ENCODE measurements around the gene COG4. TPM values are rescaled to one million over a fixed set of nuclear protein-coding genes. Genes with fewer than 3 reads are reported as not detected.

Gene COG4
- total RNA-seq, 1 donor from 2014 or later = 48.4 TPM

DNA sequence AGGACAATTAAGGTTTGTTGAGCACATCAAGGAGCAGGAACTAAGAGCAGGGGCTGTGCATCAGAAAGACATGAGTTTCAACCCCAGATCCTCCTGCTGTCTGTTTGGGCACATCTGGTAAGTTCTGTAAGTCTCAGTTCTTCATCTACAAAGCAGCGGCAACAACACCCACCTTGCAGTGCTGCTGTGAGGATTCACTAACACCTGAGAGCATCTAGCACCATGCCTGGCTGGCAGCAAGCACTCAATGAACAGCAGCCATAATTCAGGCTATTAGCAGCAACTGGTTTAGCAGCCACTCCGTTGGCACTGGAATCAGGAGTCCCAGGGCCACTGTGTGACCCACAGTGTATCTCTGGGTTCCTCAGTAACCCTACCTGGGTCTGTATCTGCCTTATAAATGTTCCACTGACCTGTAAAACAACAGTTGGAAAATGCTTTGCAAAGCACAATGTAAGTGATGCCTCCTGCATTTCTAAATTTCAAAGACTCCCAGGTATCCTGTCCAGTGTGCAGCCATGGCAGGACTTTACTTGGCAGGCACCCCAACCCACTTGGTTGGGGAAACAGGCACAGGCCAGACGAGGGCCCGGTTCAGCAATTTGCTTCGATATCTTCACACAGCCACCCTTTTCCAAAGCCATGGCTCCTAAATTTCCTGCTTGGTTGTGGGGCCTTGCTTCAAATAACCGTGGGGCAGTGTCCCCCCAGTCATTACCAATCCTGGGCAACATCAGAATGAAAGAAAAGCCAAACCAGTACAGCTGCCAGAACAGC is 88.7 kb downstream of the COG4 start:
- peak overlapping the region; percentile 95 for H3K27ac Mint-ChIP-seq (ENCODE audit: unreplicated experiment)
- H3K4me1 Mint-ChIP-seq (ENCODE audit: low read depth) = peaks cover 81% of the 10 kb centered on the region

DNA sequence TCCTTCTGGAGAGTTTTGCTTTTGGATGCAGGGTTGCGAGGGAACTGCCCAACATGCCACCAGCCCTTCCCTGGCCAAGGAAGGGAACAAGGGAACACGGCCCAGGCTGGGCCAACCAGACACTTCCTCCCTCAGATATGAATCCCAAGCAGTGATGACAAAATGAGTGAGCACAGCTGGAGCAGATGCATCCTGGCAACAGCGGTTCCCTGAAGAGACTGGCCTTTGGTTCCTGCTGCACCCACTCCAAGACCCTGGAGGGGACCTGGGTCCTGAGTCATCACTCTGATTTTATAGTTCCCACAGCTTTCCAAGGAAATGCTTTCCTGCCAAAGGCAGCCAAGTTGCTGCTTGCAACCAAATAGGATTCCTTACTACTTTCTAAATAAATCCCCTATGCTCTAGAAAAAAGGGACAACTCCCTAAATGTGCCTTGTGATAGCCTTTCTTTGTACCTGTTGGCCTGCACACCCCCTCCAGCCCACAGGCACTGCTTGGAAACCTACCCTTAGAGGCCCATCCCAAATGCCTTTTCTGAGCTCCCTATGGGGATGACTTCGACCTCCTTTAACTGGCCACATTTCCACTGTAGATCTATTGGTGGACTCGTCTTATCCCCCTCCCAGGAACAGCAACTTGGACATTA is 89.8 kb downstream of the COG4 start:
- no peak for DNase-seq (ENCODE audit: low spot score)
- peaks cover 84% of the 10 kb centered on the region for H3K4me1 Mint-ChIP-seq (ENCODE audit: low read depth)
- H3K36me3 Mint-ChIP-seq (ENCODE audit: low read depth) = no peaks in the 10 kb centered on the region
- H3K27ac Mint-ChIP-seq (ENCODE audit: unreplicated experiment) = peak overlapping the region; percentile 95
- no peaks in the 10 kb centered on the region for H3K9me3 Mint-ChIP-seq (ENCODE audit: low read depth)
- H3K27me3 Mint-ChIP-seq (ENCODE audit: low read depth) = no peaks in the 10 kb centered on the region
- TF ChIP-seq, protein P1, sequence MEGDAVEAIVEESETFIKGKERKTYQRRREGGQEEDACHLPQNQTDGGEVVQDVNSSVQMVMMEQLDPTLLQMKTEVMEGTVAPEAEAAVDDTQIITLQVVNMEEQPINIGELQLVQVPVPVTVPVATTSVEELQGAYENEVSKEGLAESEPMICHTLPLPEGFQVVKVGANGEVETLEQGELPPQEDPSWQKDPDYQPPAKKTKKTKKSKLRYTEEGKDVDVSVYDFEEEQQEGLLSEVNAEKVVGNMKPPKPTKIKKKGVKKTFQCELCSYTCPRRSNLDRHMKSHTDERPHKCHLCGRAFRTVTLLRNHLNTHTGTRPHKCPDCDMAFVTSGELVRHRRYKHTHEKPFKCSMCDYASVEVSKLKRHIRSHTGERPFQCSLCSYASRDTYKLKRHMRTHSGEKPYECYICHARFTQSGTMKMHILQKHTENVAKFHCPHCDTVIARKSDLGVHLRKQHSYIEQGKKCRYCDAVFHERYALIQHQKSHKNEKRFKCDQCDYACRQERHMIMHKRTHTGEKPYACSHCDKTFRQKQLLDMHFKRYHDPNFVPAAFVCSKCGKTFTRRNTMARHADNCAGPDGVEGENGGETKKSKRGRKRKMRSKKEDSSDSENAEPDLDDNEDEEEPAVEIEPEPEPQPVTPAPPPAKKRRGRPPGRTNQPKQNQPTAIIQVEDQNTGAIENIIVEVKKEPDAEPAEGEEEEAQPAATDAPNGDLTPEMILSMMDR (IDR thresholded peaks at IDR 0.05) = no peak
- H3K4me3 Mint-ChIP-seq (ENCODE audit: unreplicated experiment) = peak overlapping the region; percentile 6

More for the DNA sequence above, 88.7 kb downstream of the COG4 start:
- H3K9me3 Mint-ChIP-seq (ENCODE audit: low read depth) = no peaks in the 10 kb centered on the region
- no peak overlapping the region for H3K4me3 Mint-ChIP-seq (ENCODE audit: unreplicated experiment)
- TF ChIP-seq, protein P1 (IDR thresholded peaks at IDR 0.05) = no peak
- no peak for DNase-seq (ENCODE audit: low spot score)
- no peaks in the 10 kb centered on the region for H3K36me3 Mint-ChIP-seq (ENCODE audit: low read depth)
- H3K27me3 Mint-ChIP-seq (ENCODE audit: low read depth) = no peaks in the 10 kb centered on the region

DNA sequence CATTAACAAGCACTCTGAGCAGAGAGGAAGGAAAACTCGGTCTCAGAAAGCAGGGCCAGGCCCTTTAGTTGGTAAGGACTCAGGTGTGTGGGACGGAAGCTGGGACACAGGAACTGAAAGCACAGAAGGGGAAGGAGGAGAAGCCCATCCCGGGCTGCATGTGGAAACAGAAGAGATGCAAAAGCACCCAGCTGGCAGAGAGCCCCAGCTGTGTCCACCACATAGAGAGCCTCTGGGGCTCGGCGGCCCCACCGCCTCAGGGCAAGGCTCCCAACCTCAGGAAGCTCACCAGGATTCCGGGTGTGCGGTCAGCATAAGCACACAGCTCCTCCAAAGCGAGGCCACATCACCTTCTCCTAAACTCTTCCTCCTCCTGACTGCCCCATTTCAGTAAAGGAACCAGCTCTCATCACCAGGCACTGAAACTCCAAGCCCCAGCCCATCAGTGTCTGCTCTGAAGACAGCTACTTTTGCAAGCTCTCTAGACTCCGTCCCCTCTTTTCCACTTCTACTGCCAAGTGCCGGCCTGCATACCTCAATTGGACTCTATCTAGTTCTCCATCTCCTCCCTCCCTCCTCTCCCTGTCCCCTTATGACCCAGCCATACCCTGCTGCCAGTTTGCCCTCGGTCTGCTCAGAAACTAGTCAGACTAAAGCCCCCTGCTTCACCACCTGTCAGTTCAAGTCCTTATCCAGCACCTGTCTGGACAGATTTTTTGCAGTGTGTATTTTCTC is 90.5 kb downstream of the COG4 start:
- DNase-seq (ENCODE audit: low spot score) = no peak

DNA sequence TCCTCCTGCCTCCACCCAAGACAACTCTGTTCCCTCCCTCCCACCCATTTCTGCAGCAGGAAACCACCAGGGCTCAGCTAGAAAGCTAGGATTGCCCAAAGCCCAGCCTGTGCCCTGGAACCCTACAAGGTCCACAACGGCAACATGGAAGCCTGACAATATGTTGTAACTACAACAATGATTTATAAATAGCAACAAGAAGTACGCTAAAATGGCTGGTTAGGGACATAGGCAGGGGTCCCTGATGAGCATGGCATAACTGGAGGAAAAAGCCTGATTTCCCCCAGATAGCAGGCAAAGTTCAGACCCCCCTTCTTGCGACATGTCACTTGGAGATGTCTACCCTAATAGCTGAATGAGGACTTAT is 91.0 kb downstream of the COG4 start:
- DNase-seq (ENCODE audit: low spot score) = no peak
- Mint-ChIP-seq H3K4me3 (ENCODE audit: unreplicated experiment) (peak overlapping the region; percentile 6), H3K27me3 (ENCODE audit: low read depth) (no peaks in the 10 kb centered on the region), H3K9me3 (ENCODE audit: low read depth) (no peaks in the 10 kb centered on the region), H3K4me1 (ENCODE audit: low read depth) (peaks cover 87% of the 10 kb centered on the region), H3K27ac (ENCODE audit: unreplicated experiment) (peak overlapping the region; percentile 95), H3K36me3 (ENCODE audit: low read depth) (no peaks in the 10 kb centered on the region)
- TF ChIP-seq, protein P1 (IDR thresholded peaks at IDR 0.05) = no peak

More for the DNA sequence above, 90.5 kb downstream of the COG4 start:
- TF ChIP-seq, protein P1 (IDR thresholded peaks at IDR 0.05) = no peak
- Mint-ChIP-seq H3K27me3 (ENCODE audit: low read depth) (no peaks in the 10 kb centered on the region), H3K27ac (ENCODE audit: unreplicated experiment) (peak overlapping the region; percentile 95), H3K9me3 (ENCODE audit: low read depth) (no peaks in the 10 kb centered on the region), H3K4me1 (ENCODE audit: low read depth) (peaks cover 87% of the 10 kb centered on the region), H3K36me3 (ENCODE audit: low read depth) (no peaks in the 10 kb centered on the region), H3K4me3 (ENCODE audit: unreplicated experiment) (peak overlapping the region; percentile 6)

Measured in chondrocyte (in vitro differentiated cells).